GM23248 (cell line): ENCODE results near the gene NAV2.

Source experiments
- EZH2 ChIP-seq: fragments of 200-600 bp; sonication (generic); IDR thresholded peaks from 2 replicates; pipeline ENCODE4 v1.6.1; 2018; ENCODE audit warnings: antibody characterized with exemption, mild to moderate bottlenecking; ENCODE audit not compliant: insufficient read depth, poor library complexity, severe bottlenecking
- EZH2phosphoT487 ChIP-seq: fragments of 200-600 bp; sonication (generic); IDR thresholded peaks from 2 replicates; pipeline ENCODE4 v1.6.1; 2018; ENCODE audit warnings: antibody characterized with exemption, moderate library complexity, mild to moderate bottlenecking, low read depth; ENCODE audit not compliant: insufficient read depth

GRCh38 chr11:19691815-19692500, 20.7 kb upstream of the NAV2 start:
- TF ChIP-seq EZH2 (no peak), EZH2phosphoT487 (no peak)
